Measurements from ENCODE around the gene ECE2. TPM values are rescaled to one million over a fixed set of nuclear protein-coding genes. Genes with fewer than 3 reads are reported as not detected.

ECE2 gene
- total RNA-seq, 2 experiments from 2014 or later = not detected

DNA sequence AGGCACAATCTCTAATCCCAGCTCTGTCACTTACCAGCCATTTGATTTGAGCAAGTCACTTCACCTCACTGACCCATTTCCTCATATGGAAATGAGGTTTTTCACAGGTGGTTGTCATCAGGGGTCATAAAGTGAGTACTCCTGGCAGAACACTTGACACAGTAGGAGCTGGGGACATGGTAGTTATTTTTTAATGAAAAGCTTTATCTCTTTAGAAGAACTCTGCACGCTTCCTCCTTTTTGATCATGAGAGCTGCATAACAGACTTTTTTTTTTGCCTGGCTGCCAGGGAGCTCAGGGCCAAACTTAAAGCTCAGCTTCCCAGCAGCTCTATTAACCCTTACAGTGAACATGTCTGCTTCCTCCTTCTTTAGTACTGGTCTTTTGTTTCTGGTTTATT is 38.0 kb upstream of the ECE2 start:
- Histone ChIP-seq H3K4me3 (ENCODE audit: low read length) (no peak overlapping the region), H3K9me3 (ENCODE audit: control insufficient read depth in 1 of 2, insufficient read depth in 1 of 2, low read length in 2 of 2) (no peaks in the 10 kb centered on the region), H3K36me3 (ENCODE audit: insufficient read depth, low read length) (peaks cover 9% of the 10 kb centered on the region), H3K27ac (ENCODE audit: low read depth in 1 of 2, low read length in 2 of 2) (no peak overlapping the region), H3K4me1 (ENCODE audit: insufficient read depth, low read length) (no peaks in the 10 kb centered on the region), H3K27me3 (ENCODE audit: control insufficient read depth in 1 of 2, insufficient read depth in 2 of 2, low read length in 2 of 2) (peaks cover 4 to 7% of the 10 kb centered on the region in 2 experiments)
- ChIA-PET POLR2A (interaction anchor here (0.7 to 1.6 kb wide), 2 partner anchors 8 to 101 kb away, joined by 3 read pairs; partner anchors contain the start of gene VWA5B2), CTCF (no interaction called here)
- no peak overlapping the region for H3K4me3 Mint-ChIP-seq
- no peak for ATAC-seq (ENCODE audit: poor library complexity)
- TF ChIP-seq, protein P1, sequence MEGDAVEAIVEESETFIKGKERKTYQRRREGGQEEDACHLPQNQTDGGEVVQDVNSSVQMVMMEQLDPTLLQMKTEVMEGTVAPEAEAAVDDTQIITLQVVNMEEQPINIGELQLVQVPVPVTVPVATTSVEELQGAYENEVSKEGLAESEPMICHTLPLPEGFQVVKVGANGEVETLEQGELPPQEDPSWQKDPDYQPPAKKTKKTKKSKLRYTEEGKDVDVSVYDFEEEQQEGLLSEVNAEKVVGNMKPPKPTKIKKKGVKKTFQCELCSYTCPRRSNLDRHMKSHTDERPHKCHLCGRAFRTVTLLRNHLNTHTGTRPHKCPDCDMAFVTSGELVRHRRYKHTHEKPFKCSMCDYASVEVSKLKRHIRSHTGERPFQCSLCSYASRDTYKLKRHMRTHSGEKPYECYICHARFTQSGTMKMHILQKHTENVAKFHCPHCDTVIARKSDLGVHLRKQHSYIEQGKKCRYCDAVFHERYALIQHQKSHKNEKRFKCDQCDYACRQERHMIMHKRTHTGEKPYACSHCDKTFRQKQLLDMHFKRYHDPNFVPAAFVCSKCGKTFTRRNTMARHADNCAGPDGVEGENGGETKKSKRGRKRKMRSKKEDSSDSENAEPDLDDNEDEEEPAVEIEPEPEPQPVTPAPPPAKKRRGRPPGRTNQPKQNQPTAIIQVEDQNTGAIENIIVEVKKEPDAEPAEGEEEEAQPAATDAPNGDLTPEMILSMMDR (IDR thresholded peaks at IDR 0.05) = no peak
- no peak for DNase-seq
- peaks cover 10% of the 10 kb centered on the region for H3K27me3 Mint-ChIP-seq
- intact Hi-C loops (cut with DNase I, micrococcal nuclease) = no loop called here
- H3K4me1 Mint-ChIP-seq (ENCODE audit: low read depth) = no peaks in the 10 kb centered on the region
- H3K9me3 Mint-ChIP-seq = no peaks in the 10 kb centered on the region
- H3K36me3 Mint-ChIP-seq (ENCODE audit: low read depth) = peaks cover 8% of the 10 kb centered on the region
- H3K27ac Mint-ChIP-seq = no peak overlapping the region

DNA sequence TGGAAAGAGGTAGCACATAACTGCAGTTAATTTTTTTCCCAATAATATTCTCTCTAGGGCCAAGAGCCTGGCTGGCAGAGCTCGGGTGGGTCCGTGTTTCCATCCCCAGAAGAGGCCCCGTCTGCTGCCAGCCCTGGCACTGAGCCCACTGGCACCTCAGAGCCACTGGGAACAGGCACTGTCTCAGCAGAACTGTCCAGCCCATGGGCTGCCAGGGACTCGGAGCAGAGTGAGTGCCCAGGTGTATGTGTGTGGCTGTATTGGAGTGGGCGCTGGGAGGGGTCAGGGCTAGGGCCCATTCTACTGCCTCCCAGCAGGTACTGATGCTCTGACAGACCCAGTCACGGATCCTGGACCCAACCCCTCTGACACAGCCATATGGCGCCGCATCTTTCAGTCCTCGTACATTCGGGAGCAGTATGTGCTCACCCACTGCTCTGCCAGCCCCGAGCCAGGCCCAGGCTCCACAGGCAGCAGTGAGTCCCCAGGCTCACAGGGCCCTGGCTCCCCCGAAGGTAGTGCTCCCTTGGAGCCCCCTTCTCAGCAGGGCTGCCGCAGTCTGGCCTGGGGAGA is 37.5 kb upstream of the ECE2 start:
- intact Hi-C loops (cut with DNase I, micrococcal nuclease) = no loop called here
- no peak overlapping the region for H3K4me3 ChIP-seq (ENCODE audit: low read length)
- Mint-ChIP-seq H3K4me3 (no peak overlapping the region), H3K27me3 (peaks cover 7% of the 10 kb centered on the region), H3K27ac (no peak overlapping the region), H3K36me3 (ENCODE audit: low read depth) (peaks cover 13% of the 10 kb centered on the region), H3K9me3 (no peaks in the 10 kb centered on the region), H3K4me1 (ENCODE audit: low read depth) (no peaks in the 10 kb centered on the region)
- no peak overlapping the region for H3K27ac ChIP-seq (ENCODE audit: low read depth in 1 of 2, low read length in 2 of 2)
- H3K36me3 ChIP-seq (ENCODE audit: insufficient read depth, low read length) = peaks cover 14% of the 10 kb centered on the region
- H3K27me3 ChIP-seq (ENCODE audit: control insufficient read depth in 1 of 2, insufficient read depth in 2 of 2, low read length in 2 of 2) = peaks cover 2 to 6% of the 10 kb centered on the region in 2 experiments
- ChIA-PET POLR2A (interaction anchor here (1.6 kb wide), 1 partner anchor 9 kb away, joined by 3 read pairs; the partner anchor contains the start of gene VWA5B2), CTCF (no interaction called here)
- DNase-seq (no peak), ATAC-seq (ENCODE audit: poor library complexity) (no peak)
- TF ChIP-seq, protein P1 (IDR thresholded peaks at IDR 0.05) = no peak
- H3K9me3 ChIP-seq (ENCODE audit: control insufficient read depth in 1 of 2, insufficient read depth in 1 of 2, low read length in 2 of 2) = no peaks in the 10 kb centered on the region
- no peaks in the 10 kb centered on the region for H3K4me1 ChIP-seq (ENCODE audit: insufficient read depth, low read length)

- DNase-seq (no peak), ATAC-seq (ENCODE audit: poor library complexity) (no peak)
- Histone ChIP-seq H3K27ac (ENCODE audit: low read depth in 1 of 2, low read length in 2 of 2) (no peak overlapping the region), H3K4me3 (ENCODE audit: low read length) (no peak overlapping the region), H3K9me3 (ENCODE audit: control insufficient read depth in 1 of 2, insufficient read depth in 1 of 2, low read length in 2 of 2) (no peaks in the 10 kb centered on the region), H3K36me3 (ENCODE audit: insufficient read depth, low read length) (peaks cover 23% of the 10 kb centered on the region), H3K27me3 (ENCODE audit: control insufficient read depth in 1 of 2, insufficient read depth in 2 of 2, low read length in 2 of 2) (peaks cover 0 to 2% of the 10 kb centered on the region in 2 experiments), H3K4me1 (ENCODE audit: insufficient read depth, low read length) (no peaks in the 10 kb centered on the region)
- no peak overlapping the region for H3K27ac Mint-ChIP-seq
- H3K4me1 Mint-ChIP-seq (ENCODE audit: low read depth) = no peaks in the 10 kb centered on the region
- peaks cover under 1% of the 10 kb centered on the region for H3K27me3 Mint-ChIP-seq
- intact Hi-C loops (cut with DNase I, micrococcal nuclease) = no loop called here
- TF ChIP-seq, protein P1 (IDR thresholded peaks at IDR 0.05) = no peak
- CTCF ChIA-PET = interaction anchor here (1.4 to 1.8 kb wide), 2 partner anchors 11 to 12 kb away, joined by 4 read pairs; partner anchors contain the start of gene EEF1AKMT4
- POLR2A ChIA-PET = no interaction called here
- no peak overlapping the region for H3K4me3 Mint-ChIP-seq
- H3K36me3 Mint-ChIP-seq (ENCODE audit: low read depth) = peaks cover 22% of the 10 kb centered on the region
- H3K9me3 Mint-ChIP-seq = no peaks in the 10 kb centered on the region
Observed at GRCh38 chr3:184239221-184239620, 36.6 kb upstream of the ECE2 start.
